ENCODE measurements around the gene CES4A. TPM values are rescaled to one million over a fixed set of nuclear protein-coding genes. Genes with fewer than 3 reads are reported as not detected.
"Not testable (repeated sequence)": the region's sequence is repeated elsewhere in the genome, so short reads cannot be mapped to it uniquely, and the experiment has no call there.

The CES4A gene
- total RNA-seq, 1 experiment from 2014 or later, result 2.5 TPM

DNA sequence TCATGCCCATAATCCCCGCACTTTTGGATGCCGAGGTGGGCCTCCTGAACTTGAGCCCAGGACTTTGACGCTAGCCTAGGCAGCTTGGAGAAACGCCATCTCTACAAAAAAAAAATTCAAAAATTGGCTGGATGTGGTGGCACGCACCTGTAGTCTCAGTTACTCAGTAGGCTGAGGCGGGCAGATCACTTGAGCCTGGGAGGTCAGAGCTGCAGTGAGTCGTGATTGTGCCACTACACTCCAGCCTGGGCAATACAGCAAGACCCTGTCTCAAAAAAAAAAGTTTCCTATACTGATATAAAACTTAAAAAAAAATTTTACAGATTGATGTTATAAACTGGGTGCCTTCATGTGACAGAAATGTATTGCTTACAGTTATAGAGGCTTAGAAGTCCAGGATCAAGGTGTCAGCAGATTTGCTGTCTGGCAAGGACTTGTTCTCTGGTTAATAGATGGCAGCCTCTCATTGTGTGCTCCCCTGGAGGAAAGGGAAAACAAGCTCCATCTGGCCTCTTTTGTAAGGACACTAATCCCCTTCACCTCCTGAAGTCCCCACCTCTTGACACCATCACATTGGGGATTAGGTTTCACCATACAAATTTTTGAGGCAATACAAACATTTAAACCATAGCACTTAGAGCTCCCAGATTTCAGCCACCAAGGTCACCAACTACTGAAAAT is 35.8 kb upstream of the CES4A start:
- H3K9me2 ChIP-seq (ENCODE audit: insufficient read depth), result no peaks in the 10 kb centered on the region
- no peaks in the 10 kb centered on the region for H3K36me3 ChIP-seq (ENCODE audit: low read depth)
- H3K9me3 ChIP-seq (ENCODE audit: insufficient read depth, low read depth), result no peaks in the 10 kb centered on the region
- H2AFZ ChIP-seq, result no peak overlapping the region
- no peaks in the 10 kb centered on the region for H3K27me3 ChIP-seq (ENCODE audit: insufficient read depth, low read depth)
- CTCF ChIA-PET, result interaction anchor here (0.6 to 1.3 kb wide), 3 partner anchors 200 to 747 kb away, joined by 3 read pairs; no protein-coding TSS in a partner anchor
- no TSS peak for BruUV-seq (replicated peaks)
- DNase-seq, result no peak
- no peak overlapping the region for H3K4me2 ChIP-seq
- H3K79me2 ChIP-seq (ENCODE audit: low read depth), result no peaks in the 10 kb centered on the region
- POLR2A ChIA-PET (ENCODE audit: unreplicated experiment), result no interaction called here
- intact Hi-C loops (cut with micrococcal nuclease; ENCODE audit: unreplicated experiment), result no loop called here
- no peak overlapping the region for H3K27ac ChIP-seq
- no peak overlapping the region for H3K4me3 ChIP-seq
- H4K20me1 ChIP-seq (ENCODE audit: insufficient read depth), result no peaks in the 10 kb centered on the region
- no peaks in the 10 kb centered on the region for H3K4me1 ChIP-seq (replicated peaks; ENCODE audit: insufficient read depth)
- H3F3A ChIP-seq (ENCODE audit: insufficient read depth, low read depth), result peaks cover under 1% of the 10 kb centered on the region; the same call in 1 of the 2 replicates
- TF ChIP-seq, protein P1, sequence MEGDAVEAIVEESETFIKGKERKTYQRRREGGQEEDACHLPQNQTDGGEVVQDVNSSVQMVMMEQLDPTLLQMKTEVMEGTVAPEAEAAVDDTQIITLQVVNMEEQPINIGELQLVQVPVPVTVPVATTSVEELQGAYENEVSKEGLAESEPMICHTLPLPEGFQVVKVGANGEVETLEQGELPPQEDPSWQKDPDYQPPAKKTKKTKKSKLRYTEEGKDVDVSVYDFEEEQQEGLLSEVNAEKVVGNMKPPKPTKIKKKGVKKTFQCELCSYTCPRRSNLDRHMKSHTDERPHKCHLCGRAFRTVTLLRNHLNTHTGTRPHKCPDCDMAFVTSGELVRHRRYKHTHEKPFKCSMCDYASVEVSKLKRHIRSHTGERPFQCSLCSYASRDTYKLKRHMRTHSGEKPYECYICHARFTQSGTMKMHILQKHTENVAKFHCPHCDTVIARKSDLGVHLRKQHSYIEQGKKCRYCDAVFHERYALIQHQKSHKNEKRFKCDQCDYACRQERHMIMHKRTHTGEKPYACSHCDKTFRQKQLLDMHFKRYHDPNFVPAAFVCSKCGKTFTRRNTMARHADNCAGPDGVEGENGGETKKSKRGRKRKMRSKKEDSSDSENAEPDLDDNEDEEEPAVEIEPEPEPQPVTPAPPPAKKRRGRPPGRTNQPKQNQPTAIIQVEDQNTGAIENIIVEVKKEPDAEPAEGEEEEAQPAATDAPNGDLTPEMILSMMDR (conservative IDR thresholded peaks at IDR 0.05), result no peak
- TF ChIP-seq EZH2 (IDR thresholded peaks at IDR 0.05; ENCODE audit: low read depth), result no peak

- Histone ChIP-seq H4K20me1 (ENCODE audit: insufficient read depth) (no peaks in the 10 kb centered on the region), H3K27me3 (ENCODE audit: insufficient read depth, low read depth) (no peaks in the 10 kb centered on the region), H3K27ac (no peak overlapping the region), H3K4me1 (replicated peaks; ENCODE audit: insufficient read depth) (no peaks in the 10 kb centered on the region), H3F3A (ENCODE audit: insufficient read depth, low read depth) (no peaks in the 10 kb centered on the region), H3K79me2 (ENCODE audit: low read depth) (no peaks in the 10 kb centered on the region), H3K4me2 (no peak overlapping the region), H3K36me3 (ENCODE audit: low read depth) (no peaks in the 10 kb centered on the region), H3K4me3 (no peak overlapping the region), H2AFZ (no peak overlapping the region), H3K9me3 (ENCODE audit: insufficient read depth, low read depth) (no peaks in the 10 kb centered on the region), H3K9me2 (ENCODE audit: insufficient read depth) (no peaks in the 10 kb centered on the region)
- BruUV-seq (replicated peaks), result no TSS peak
- POLR2A ChIA-PET (ENCODE audit: unreplicated experiment), result interaction anchor here (0.5 kb wide), 1 partner anchor 150 kb away, joined by 4 read pairs; no protein-coding TSS in a partner anchor
- DNase-seq, result no peak
- TF ChIP-seq EZH2 (IDR thresholded peaks at IDR 0.05; ENCODE audit: low read depth), result no peak
- TF ChIP-seq, protein P1 (conservative IDR thresholded peaks at IDR 0.05), result no peak
- intact Hi-C loops (cut with micrococcal nuclease; ENCODE audit: unreplicated experiment), result loop anchor here (1.0 to 2.0 kb wide), 3 partner anchors 58 to 511 kb away; no protein-coding TSS in a partner anchor
- CTCF ChIA-PET, result interaction anchor here (0.7 to 1.3 kb wide), 5 partner anchors 36 to 245 kb away, joined by 3 to 9 read pairs (median 6); no protein-coding TSS in a partner anchor
These were observed 34.8 kb upstream of the CES4A start for GRCh38 chr16:66953462-66954096.

- H4K20me1 ChIP-seq (ENCODE audit: insufficient read depth), result no peaks in the 10 kb centered on the region
- H3K4me1 ChIP-seq (replicated peaks; ENCODE audit: insufficient read depth), result no peaks in the 10 kb centered on the region
- no peaks in the 10 kb centered on the region for H3F3A ChIP-seq (ENCODE audit: insufficient read depth, low read depth)
- no peak overlapping the region for H2AFZ ChIP-seq
- intact Hi-C loops (cut with micrococcal nuclease; ENCODE audit: unreplicated experiment), result loop anchor here (1.0 to 2.0 kb wide), 3 partner anchors 59 to 511 kb away; no protein-coding TSS in a partner anchor
- no TSS peak for BruUV-seq (replicated peaks)
- no peaks in the 10 kb centered on the region for H3K9me2 ChIP-seq (ENCODE audit: insufficient read depth)
- H3K4me2 ChIP-seq, result no peak overlapping the region
- TF ChIP-seq EZH2 (IDR thresholded peaks at IDR 0.05; ENCODE audit: low read depth), result no peak
- TF ChIP-seq, protein P1 (conservative IDR thresholded peaks at IDR 0.05), result peak; percentile 88
- H3K27me3 ChIP-seq (ENCODE audit: insufficient read depth, low read depth), result no peaks in the 10 kb centered on the region
- H3K27ac ChIP-seq, result no peak overlapping the region
- POLR2A ChIA-PET (ENCODE audit: unreplicated experiment), result interaction anchor here (0.5 kb wide), 1 partner anchor 150 kb away, joined by 4 read pairs; no protein-coding TSS in a partner anchor
- H3K4me3 ChIP-seq, result no peak overlapping the region
- CTCF ChIA-PET, result interaction anchor here (0.7 to 1.3 kb wide), 5 partner anchors 35 to 244 kb away, joined by 3 to 9 read pairs (median 6); no protein-coding TSS in a partner anchor
- DNase-seq, result peak; percentile 55 to 81
- no peaks in the 10 kb centered on the region for H3K79me2 ChIP-seq (ENCODE audit: low read depth)
- H3K36me3 ChIP-seq (ENCODE audit: low read depth), result no peaks in the 10 kb centered on the region
- H3K9me3 ChIP-seq (ENCODE audit: insufficient read depth, low read depth), result no peaks in the 10 kb centered on the region
These were observed 34.2 kb upstream of the CES4A start for GRCh38 chr16:66954097-66954659.

- DNase-seq; H2AFZ ChIP-seq; H3K79me2 ChIP-seq (ENCODE audit: low read depth); H3K27ac ChIP-seq; H3K4me2 ChIP-seq; H3K27me3 ChIP-seq (ENCODE audit: insufficient read depth, low read depth); BruUV-seq (replicated peaks); H3K9me2 ChIP-seq (ENCODE audit: insufficient read depth); H4K20me1 ChIP-seq (ENCODE audit: insufficient read depth); H3K36me3 ChIP-seq (ENCODE audit: low read depth); H3K4me3 ChIP-seq; H3F3A ChIP-seq (ENCODE audit: insufficient read depth, low read depth); POLR2A ChIA-PET (ENCODE audit: unreplicated experiment); H3K9me3 ChIP-seq (ENCODE audit: insufficient read depth, low read depth); H3K4me1 ChIP-seq (replicated peaks; ENCODE audit: insufficient read depth); CTCF ChIA-PET: not testable (repeated sequence)
- intact Hi-C loops (cut with micrococcal nuclease; ENCODE audit: unreplicated experiment), result loop anchor here (2.0 kb wide), 1 partner anchor 509 kb away; no protein-coding TSS in a partner anchor
These were observed 32.8 kb upstream of the CES4A start for GRCh38 chr16:66955363-66956153.
